ENCODE results near the gene ALDH1B1. TPM values are rescaled to one million over a fixed set of nuclear protein-coding genes. Genes with fewer than 3 reads are reported as not detected.

Gene ALDH1B1
- total RNA-seq, 1 experiment from 2014 or later, result 23.9 TPM

DNA sequence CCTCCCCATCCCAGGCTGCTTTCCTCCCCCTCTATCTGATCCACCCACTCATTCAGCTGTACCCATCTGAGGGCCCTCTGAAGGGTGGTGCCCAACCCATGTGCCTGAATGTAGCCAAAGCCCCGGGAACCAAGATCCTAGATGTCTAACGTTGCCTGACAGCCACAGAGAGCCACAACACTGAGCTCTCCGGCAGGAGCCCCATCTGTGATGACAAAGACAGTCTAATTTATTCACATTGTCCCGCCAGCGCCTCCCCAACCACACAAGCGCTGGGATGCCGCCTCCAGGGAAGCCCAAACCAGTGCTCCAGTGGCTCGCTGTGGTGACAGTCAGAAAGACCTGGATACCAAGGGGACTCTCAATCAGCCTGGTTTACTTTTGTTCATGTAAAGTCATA, 23.4 kb downstream of the ALDH1B1 start:
- DNase-seq (ENCODE audit: low read depth), result no peak

DNA sequence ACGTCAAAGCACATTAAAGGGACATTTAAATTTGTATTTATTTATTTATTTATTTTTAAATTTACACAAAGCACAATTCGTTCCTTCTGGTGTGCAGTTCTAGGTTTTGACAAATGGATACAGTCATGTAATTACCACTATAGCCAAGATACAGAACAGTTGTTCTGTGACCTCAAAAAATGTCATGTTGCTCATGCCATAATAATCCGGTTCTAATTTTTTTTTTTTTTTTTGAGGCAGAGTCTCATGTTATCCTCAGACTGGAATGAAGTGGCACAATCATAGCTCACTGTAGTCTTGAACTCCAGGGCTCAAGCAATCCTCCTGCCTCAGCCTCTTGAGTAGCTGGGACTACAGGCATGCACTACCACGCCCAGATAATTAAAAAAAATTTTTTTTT, 24.0 kb downstream of the ALDH1B1 start:
- DNase-seq (ENCODE audit: low read depth), result no peak

DNA sequence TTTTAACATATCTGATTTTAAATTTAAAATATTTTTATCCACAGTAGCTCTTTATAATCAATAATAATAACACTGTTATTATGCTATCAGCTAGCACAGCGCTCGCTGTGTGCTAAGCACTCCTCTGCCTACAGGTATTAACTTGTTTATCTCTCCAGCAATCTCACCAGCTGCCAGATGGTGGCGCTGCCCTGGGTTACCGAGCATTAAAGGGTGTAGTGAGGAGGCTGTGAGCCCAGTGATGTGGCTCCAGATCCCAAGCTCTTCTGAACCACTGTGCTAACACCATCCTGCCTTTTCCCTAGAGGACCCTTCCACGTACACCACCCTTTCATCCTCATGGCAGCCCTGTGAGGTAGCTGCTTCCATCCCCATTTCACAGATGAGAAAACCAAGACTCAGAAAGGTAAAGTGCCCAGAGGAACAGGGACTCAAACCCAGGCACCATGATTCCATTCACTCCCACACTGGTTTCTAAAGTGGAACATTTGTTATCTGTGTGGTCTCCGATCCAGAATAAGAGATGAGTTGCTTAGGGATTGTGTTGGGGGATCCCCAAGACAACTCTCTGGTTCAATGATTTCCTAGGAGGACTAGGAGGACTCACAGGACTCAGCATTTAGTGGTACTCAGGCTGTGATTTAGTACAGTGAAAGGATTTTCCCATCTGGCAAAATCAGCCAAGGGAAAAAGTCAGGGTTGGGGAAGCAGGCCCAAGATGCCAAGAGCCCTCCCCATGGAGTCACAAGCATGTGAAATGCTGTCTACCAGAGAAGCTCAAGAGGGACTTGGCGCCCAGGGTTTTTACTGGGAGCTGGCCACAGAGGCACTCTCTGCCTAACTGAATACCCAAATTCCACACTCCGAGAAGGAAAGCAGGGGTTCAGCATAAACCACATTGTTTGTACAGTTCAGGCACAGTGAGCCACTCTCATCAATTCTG, 24.8 kb downstream of the ALDH1B1 start:
- DNase-seq (ENCODE audit: low read depth), result peak; percentile 63

DNA sequence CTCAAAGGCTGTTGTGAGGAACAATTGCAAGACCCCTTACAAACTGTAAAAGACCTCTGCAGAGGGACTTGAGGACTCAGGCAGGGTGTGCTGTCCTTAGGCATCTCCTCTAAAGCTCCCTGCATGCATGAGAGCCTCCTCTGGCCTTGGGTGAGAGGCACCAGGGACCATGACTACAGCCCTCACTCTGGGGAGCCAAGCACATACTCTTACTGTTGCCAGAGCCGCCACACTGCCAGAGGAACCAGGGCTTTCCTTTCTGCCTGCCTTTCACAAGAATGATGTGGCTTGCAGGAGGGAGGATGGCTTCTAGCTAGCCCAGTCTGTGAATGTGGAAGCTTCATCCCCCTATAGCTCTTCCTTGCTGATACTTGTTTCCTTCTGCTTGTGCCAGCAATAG, 25.9 kb downstream of the ALDH1B1 start:
- no peak for DNase-seq (ENCODE audit: low read depth)

DNA sequence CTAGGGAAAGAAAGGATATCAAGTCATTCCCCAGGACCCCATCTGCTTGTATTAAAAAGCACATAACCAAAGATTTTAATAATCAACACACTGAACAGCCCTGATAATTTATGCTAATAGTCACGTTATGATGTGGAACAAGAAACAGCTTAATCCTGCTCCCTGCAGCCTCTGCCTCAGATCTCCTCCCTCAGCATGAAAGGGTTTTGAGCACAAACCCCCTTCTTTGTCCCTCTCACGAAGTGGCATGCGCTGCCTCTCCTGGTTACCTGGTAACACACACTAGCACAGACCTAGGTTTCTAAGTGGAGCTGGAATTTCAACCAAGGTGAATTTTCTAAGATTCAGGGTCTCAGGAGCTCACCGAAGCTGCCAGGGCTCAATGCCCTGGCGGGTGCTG, 26.7 kb downstream of the ALDH1B1 start:
- DNase-seq (ENCODE audit: low read depth), result no peak

DNA sequence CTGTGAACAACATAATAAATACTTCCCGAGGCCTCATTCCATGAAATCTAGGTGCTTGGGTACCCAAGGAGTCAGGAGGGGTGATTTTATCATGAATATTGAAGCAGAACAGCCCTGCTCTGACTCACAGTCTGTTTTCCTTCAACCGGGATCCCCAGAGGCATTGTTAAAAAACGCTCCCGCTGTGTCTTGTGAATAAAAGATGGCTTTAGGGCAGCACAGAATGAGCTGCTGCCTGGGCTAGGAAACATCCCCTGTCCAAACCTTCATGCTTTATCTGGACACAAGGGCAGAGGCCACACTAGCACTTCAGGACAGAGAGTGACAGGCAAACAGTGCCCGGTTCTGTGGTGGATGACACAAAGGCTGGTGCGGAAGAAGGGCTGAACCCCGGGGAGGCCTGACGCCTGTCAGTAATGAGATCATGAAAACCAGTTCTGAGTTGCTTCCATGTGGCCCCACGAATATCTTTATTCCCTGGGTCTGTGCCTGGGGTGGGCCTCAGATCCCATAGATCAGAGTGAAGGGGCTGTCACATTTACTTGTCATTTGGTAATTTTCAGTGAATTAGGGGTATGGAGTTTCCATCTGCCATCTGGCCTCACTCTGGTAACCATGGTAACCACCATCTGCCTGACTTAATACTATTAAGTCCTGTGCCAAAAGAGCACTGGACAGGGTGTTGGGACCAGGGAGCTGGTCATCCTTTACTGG, 29.2 kb downstream of the ALDH1B1 start:
- peak; percentile 66 for DNase-seq (ENCODE audit: low read depth)

DNA sequence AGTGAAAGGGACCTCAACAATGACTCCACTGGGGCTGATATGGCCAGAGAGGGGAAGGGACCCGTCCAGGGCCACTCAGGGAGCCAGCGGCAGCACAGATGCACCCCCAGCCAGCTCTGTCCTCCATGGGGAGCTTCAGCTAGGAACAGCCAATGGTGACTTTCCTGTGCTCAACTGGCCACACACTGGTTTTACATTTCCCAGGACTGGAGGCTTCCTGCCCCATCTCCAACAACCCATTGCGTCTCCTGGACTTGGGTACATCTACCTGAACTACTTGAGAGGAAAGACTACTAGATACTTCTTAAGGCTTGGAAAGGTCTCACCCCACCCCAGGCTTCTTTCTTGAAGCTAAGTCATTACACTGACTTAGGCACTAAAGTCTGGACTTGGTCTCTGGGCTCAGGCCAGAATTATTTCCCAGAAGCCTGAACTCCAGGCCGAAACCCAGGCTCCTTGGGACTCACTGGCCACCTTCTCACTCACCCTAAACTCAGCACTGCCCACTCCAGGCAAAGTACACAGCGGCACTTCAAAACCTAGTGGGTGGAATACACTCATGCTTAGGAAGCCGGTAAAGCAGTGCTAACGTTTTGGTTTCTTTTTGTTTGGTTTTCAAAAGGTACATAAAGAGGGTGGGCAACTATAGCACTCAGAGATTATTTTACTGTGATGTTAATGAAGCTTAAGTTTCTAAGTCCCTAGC, 30.2 kb downstream of the ALDH1B1 start:
- no peak for DNase-seq (ENCODE audit: low read depth)

DNA sequence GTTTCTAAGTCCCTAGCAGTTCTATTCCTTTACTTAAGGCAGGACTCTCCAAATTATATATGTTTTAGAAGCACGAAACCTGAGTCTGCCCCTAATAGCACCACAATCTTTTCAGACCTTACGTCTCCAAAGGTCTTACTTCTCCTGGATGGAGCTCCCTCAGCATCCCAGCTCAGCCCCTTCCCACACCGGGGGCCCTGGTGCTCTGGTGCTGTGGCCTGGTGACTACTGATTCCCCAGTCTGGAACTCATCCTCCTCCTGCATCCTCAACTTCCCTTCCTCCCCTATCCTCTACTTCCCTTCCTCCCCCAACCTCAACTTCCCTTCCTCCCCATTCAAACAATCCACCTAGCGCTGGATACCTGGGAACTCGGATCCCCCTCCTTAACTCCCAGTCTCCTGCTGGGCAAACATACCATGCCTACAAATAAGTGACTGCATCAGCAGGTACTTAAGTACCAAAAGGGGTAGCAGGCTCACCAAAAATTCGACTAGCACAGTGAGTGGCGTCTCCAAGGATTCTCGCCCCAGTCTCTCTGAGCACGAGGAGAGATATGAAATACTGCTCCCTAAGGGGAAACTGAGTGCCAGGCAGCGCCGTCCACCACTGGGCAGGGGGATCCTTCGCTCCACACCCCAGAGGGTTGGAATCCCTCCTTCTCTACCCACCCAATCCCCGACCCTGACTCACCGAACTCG, 30.9 kb downstream of the ALDH1B1 start:
- DNase-seq (ENCODE audit: low read depth), result no peak

DNA sequence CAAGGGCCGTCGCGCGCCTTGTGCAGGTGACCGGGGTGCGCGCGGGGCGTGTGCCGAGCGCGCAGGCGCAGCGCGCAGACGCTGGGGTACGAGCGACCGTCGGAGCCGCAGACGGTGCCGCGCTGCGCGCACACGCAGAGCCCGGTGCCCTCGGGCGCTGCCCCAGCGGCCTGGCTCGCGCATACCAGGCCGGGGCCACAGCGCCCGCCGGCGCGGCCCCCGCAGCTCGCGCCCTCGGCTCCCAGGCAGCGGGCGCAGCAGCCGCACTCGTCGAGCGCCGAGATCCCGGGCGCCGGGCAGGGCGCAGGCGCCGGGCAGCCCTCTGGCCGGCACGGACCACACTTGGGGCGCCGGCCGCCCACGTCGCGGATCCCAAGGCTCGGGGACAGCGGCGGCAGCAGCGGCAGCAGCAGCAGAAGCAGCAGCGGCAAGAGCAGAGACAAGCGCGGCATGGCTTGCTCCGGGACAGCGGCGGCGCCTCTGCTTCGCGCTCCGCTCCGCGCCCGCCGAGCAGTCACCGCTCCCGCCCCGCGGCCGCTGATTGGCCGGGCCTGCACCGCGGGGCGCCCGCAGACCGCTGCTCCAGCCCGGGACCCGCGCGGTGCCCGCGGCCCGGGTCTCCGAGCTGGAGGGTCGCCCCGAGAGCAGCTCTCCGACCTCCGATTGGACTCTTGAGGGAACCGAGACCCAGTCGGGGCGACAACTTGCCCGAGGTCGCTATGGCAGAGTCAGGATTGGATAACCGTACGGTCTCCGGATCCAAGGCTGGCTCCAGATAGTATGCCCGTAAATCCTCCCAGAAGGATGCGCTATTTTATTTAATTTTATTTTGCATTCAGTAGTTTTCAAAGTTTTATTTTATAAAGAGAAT, 31.7 kb downstream of the ALDH1B1 start, which contains the start of gene IGFBPL1:
Gene IGFBPL1 (minus strand): TSS at position 482 of the 871 bp plus-strand sequence. CDS start 30 bp downstream, at position 452.
- peak; percentile 68 for DNase-seq (ENCODE audit: low read depth)

DNA sequence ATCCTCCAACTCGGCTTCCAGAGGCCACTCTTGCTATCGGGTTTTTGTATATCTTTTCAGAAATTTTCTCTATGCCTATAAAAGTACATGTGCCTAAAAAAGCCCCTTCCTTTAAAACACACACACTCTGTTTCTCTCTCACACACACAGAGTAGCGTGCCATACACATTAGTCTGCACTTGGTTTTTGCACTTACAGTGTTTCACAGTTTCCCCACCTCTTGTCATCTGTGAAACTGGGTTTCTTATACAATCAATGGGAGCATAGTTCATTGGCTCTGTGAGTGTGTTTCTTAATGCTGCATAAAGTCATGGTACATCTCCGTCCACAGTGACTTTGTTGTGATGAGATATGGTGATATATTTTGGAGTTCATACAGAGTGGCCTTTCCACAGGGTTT, 32.4 kb downstream of the ALDH1B1 start:
- DNase-seq (ENCODE audit: low read depth), result no peak

DNA sequence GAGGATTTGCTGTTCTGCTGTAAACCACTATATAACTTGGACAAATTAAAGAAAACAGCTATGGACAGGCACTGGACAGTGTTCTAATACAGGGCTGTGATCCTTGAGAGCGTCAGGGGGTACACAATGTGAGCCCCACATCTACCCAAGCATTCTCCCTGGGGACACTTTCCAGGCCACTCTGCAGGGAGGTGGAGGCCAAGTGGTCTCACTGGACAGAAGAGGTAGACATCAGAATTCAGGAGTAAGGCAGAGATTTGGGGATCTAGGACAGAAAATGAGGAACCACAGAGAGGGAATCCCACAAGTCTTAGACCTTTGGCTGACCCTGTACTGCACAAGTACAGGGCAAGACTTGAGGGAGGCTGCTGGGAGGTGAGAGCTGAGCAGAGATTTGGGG, 35.6 kb downstream of the ALDH1B1 start:
- no peak for DNase-seq (ENCODE audit: low read depth)

DNA sequence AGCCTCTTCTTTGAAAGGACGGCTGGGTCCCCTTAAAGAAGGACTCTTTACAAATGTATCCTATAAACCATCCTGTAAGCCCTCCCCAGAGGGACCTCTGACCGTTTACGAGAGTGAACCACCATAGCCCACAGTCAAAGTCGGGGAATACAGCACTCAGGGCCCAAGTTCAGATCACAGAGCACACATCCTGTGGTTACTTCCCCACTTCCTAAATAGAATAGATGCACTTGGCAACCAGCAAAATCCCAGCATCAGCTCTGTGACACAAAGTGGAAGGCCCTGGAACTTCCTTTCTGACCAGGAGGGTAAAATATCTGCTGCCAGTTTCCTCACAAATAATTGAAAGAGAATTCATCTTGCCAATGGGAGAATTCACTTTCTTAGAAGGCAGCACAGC, 38.6 kb downstream of the ALDH1B1 start:
- DNase-seq (ENCODE audit: low read depth), result no peak

DNA sequence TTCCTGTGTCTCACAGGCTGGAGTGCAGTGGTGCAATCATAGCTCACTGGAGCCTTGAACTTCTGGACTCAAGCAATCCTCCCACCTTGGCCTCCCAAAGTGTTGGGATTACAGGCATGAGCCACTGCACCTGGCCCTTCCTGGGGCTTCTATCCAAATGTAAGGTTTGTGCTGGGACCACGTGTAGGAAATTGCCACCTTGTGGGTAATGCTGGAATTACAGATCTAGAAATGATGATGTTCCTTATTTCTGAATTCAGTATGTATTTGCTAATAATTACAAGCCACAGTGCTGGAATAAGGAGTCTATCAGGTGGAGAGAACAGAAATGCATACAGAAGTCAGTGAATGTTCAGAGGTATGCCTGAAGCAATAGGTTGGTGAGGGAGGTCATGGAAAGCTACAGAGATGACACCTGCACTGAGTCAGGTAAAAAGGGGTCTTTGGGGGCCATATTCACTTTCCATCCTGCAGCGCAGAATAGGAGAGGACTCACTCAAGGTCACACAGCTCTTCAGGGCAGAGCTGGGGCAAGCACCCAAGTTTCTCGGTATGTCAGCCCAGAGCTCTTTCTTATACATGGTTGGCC, 40.5 kb downstream of the ALDH1B1 start:
- DNase-seq (ENCODE audit: low read depth), result peak; percentile 38

DNA sequence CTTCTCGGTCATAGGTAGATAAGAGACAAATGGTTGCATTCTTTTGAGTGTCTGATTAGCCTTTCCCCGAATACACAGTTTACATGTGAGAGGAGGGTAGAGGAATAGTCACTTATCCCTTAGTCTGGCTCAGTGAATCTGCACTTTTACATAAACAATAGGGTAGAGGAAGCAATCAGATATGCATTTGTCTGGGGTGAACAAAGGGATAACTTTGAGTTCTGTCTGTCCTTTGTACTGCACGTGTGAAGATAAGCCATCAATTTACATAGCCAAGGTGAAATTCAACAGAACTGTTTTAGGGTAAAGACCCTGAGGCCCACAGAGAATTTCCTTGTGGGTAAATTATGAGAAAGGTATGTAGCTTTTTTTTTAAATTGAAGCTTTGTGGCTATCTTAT, 41.9 kb downstream of the ALDH1B1 start:
- no peak for DNase-seq (ENCODE audit: low read depth)

DNA sequence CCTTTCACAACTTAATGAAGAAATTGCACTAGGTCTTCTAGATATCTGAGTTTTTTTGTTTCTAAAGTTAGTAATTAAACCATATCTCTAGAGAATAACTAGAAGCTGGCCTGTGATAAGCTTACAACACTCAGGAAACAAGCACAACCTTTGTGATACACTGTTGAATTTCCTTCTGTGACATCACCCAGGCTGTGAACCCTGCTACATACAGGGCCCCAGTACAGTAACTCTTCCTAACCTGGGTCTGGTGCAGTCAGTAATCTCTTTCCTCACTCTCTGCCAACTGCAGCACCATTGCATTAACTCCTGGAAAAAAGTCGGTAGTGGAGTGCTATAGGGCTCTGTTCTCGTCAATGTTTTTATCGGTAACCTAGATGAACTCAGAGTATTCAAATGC, 42.4 kb downstream of the ALDH1B1 start:
- no peak for DNase-seq (ENCODE audit: low read depth)

DNA sequence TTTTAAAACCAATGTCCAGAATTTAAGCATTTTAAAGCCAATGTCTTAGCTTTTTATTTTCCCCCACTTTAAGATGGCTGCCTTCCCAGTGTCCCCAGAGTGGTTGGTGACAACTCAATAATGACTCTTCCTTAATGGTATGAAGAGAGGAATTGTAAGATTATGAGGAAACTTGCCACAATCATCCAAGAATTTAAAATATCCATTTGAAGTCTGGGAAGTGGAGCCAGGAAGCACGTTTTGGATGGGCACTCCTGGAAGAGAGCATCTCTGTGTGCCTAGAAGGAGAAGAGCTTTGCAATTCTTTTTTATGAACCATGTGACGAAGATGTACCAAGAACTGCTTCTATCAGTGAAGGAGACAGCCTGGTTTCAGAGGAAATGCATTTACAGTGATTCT, 43.0 kb downstream of the ALDH1B1 start:
- no peak for DNase-seq (ENCODE audit: low read depth)

DNA sequence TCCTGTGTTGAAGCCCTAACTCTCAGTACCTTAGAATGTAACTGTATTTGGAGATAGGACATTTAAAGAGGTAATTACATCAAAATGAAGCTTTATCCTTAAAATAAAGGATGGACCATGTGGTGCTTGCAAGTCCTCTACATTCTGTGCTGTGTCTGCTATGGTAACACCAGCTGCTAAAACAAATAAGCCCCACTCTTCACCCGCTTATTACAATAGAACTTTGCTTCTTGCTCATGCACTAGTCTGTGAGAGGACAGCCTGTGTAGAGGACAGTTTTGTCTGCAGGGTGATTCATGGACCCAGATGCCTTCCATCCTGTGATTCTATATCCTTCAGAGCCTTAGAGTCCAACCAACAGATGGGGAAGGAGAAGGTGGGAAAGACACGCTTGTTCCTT, 44.2 kb downstream of the ALDH1B1 start:
- no peak for DNase-seq (ENCODE audit: low read depth)

DNA sequence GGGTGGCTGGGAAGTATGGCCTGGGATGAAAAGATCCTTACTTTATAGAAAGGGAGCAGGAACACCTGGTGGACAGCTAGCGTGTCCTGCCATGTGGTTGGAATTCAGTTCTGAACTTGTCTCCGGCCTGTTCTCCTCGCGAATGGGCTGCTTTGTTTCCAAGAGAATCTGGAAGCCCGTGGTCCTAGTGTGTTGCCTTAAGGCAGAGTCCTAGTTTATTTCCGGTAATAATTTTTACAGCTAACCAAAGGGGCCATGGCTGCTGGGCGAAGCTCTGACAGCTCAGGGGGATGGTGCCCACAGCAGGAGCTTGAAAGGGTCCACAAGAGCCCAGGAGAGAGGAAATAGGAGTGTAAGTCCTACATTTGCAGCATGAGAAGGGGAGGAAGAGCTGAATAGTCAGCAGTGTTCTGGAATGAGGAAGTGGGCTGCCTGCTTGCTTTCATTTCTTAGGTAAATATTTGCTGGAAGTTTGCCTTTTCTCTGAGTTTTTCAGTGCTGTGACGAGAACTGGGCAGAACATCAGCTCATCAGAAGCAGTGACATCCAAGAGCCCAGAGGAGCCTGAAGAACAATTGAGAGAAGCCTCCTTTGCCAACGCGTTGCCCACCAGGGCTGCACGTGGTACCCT, 44.8 kb downstream of the ALDH1B1 start:
- DNase-seq (ENCODE audit: low read depth), result peak; percentile 44

DNA sequence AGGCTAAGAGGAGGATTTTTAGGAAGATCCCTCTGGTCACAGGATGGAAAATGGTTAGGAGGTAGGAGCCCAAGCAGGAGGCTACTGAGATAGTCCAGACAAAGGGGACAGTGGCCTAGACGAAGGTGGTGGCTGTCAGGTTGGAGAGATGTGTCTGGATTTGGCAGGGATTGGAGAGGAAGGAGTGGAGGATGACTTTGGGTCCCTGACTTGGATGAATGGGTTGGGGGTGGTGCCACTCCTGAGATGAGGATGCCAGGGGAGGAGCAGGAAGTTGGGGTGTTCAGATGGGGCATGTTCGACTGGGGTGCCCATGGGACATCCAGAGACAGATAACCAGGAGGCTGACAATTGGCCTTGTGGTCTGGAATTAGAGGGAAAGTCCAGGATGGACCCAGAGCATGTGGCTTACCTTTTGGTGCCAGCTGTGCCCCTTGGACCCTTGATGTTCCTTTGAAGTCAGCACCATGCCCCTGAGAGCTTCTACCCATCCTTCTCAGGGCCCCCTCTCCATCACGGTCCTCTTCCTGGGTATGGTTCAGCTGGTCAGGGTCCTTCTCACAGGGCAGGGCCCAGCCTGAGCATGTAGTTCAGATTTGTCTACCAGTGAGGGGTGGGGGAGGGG, 46.9 kb downstream of the ALDH1B1 start:
- no peak for DNase-seq (ENCODE audit: low read depth)

Data from Daoy (cell line).